ENCODE results near the gene PPT1.
A peak's percentile ranks its signal among the peaks of the same experiment; 100 is the strongest.
"Not testable (repeated sequence)": the region's sequence is repeated elsewhere in the genome, so short reads cannot be mapped to it uniquely, and the experiment has no call there.

PPT1 gene

GRCh38 chr1:40053138-40053887, 43.7 kb downstream of the PPT1 start:
- DNase-seq: no peak

- DNase-seq: no peak
These were observed 46.2 kb downstream of the PPT1 start for GRCh38 chr1:40050863-40051262.

- no peak for DNase-seq
These were observed 47.3 kb downstream of the PPT1 start for GRCh38 chr1:40049725-40050124.

GRCh38 chr1:40047769-40048168, 49.3 kb downstream of the PPT1 start:
- DNase-seq: no peak

DNA sequence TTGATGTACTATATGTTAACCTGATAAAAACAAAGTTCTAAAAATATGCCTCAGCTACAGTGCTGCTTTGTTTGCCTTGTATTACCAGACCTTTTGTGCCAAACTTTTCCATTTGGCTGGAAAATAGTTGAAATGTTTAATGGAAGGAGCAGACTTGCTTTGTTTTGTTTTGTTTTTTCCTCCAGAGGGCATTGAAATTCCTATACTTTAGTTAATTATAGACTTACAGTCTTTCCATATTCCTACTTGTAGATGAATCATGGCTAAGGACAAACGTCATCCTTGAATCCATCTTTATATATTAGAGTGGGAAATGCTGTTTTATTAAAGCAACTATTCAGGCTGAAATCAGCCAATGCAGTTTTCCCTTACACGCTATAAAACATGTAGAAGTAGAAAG, 49.8 kb downstream of the PPT1 start:
- no peak for DNase-seq

DNA sequence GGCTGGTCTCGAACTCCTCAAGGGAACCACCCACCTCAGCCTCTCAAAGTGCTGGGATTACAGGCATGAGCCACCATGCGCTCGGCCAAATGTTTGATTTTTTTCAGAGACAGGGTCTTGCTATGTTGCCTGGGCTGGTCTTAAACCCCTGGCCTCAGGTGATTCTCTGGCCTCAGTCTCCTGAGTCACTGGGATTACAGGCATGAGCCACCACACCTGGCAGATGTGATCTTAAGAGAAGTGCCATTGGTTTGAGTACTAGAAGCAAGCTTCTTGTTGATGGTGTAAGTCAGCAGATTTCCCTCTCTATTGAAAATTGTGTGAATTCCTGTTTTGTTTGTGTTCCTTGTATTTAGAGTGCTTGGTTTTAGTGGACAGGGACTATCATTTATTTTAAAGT, 51.3 kb downstream of the PPT1 start:
- DNase-seq: no peak

DNA sequence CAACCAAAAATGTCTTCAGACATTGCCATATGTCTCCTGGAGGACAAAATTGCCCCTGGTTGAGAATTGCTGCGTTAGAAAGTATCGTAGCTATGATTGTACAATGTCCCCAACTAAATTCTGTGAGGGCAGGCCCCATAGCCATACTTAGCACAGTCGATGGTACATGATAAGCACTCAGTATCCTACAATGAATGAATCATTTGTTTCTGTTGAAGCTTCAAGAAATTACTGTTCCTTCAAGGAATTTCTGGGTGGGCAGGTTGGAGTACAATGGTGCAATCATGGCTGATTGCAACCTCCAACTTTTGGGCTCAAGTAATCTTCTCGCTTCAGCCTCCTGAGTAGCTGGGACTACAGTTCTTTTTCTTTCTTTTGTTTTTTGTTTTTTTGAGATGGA, 51.9 kb downstream of the PPT1 start:
- DNase-seq: no peak

GRCh38 chr1:40044110-40044509, 52.9 kb downstream of the PPT1 start:
- DNase-seq: no peak

- no peak for DNase-seq
These were observed 54.7 kb downstream of the PPT1 start for GRCh38 chr1:40042341-40042740.

DNA sequence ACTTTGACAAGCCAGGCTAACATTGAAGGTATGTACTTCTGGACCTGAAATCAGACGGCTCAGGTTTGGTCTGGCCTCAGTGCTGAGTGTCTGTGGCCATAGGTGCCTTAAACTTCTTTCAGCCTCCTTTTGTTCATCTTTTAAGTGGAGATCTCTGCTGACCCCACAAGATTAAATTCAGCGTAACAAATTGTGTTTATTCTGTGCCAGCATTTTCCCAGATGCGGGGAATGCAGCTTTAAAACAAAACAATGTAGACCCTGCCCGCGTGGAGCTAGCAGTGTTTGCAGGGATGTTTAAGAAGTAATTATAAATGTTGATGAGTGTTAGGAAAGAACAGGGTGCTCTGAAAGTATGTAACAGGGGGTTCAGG, 55.6 kb downstream of the PPT1 start:
- no peak for DNase-seq

DNA sequence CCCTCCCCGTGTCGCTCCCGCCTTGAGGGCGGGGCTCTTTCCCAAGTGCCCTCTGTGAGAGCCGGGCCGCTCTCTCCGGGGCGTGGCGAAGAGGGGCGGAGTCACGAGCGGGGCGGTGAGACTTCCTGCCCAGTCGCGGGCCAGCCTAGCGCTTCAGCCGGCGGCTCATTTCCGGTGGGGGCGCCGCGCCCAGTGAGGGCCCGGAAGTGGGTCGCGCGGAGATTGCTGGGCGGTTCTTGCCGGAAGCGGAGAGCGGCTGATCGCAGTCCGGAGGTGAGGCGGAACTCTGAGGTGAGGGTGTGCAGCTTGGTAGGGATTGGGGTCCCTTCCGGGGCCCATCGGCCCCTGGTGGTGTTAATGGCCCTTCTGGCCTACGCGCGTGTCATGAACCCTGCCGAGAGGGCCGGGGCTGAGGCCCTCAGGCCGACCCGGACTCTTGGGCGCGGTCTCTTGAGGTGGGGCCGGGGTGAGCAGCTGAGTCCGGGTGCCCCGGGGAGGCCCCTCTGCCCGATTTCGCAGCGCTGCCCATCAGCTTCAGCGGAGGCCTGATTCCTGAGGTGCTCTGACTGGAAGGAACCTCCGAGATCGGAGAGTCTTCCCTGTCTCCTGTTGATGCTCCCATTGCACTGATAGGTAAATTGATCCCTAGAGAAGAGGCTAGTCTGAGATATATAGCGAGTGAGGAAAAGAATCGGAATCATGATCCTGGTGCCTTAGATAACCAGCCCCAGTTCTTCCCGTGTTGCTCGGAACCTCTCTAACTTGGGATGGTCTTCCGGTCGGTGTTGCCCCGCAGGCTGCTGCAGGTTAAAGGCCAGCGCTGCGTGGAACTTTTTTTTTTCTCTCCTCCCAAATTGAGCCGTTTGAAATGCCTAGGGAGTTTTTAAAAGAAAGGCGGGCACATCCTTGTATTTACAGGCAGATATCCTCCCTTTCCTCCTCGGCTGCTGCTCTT, 56.3 kb downstream of the PPT1 start, which contains the start of gene CAP1:
CAP1 (plus strand) TSS at position 219 of the 955 bp plus-strand sequence. CDS start 18,618 bp downstream, outside the sequence.
- peak; percentile 100 for DNase-seq

- DNase-seq: peak; percentile 100
These were observed 57.1 kb downstream of the PPT1 start for GRCh38 chr1:40039757-40040510.

GRCh38 chr1:40039245-40039756, 57.8 kb downstream of the PPT1 start:
- DNase-seq: peak; percentile 100

- no peak for DNase-seq
These were observed 58.4 kb downstream of the PPT1 start for GRCh38 chr1:40038697-40039096.

- DNase-seq: not testable (repeated sequence)
These were observed 59.8 kb downstream of the PPT1 start for GRCh38 chr1:40037254-40037653.

DNA sequence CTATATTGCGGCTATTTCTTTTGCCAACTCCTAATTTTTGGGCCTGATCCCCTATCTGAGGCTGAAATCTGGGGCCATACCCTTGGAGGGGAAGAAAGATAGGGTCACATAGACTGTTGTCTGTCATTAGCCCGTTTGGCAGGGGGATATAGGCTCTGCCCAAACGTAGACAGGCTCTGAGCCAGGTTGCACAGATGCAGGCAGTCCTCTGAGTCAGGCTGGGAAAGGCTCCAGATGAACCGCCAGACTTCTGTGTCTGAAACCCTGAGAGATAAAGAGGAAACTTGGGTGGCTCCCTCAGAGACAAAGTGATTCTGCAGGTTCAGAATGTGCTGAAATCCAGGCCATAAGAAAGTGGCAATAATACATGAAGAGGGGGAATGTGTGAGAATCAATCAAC, 60.5 kb downstream of the PPT1 start:
- no peak for DNase-seq

DNA sequence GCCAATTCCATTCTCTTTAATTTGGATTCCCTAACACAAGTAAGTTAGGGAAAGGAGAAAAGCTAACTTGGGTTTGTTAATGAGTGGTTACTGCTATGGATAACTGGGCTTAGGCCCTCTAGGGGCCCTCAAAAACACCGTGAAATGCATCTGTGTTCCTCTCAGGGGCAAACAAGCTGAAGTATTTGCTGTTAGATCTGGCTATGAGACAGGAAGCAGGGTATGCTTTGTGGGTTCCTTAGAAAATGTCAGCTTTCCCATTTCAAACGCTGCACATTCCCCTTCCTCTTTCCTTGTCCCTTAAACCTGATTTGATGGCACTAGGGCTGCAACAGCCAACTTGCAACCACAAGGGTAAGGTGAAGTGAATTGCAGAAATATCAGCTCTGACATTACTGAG, 62.2 kb downstream of the PPT1 start:
- DNase-seq: no peak

- peak; percentile 100 for DNase-seq
These were observed 64.7 kb downstream of the PPT1 start for GRCh38 chr1:40032240-40032891.

- DNase-seq: peak; percentile 91
These were observed 66.4 kb downstream of the PPT1 start for GRCh38 chr1:40030528-40031135.

DNA sequence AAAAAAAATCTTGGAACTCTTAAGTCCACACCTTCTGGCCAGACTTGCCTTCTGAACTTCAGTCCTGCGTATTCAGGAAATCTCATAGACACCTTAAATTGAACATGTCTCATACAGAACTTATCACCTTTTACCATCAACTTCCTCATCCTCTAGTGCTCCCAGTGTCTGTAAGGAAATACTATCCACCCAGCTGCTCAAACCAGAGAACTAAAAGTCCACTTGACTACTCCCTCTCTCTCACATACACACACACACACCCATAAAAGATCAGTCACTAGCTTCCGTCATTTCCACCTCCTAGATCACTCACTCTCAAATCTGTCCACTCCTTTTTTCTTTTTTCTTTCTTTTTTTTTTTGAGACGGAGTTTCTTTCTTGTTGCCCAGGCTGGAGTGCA, 67.4 kb downstream of the PPT1 start:
- DNase-seq: no peak

GRCh38 chr1:40027647-40028046, 69.4 kb downstream of the PPT1 start:
- no peak for DNase-seq

GRCh38 chr1:40024671-40025070, 72.4 kb downstream of the PPT1 start:
- DNase-seq: no peak
